GM13977 (cell line): ENCODE results near the gene DDX10.
A peak's percentile ranks its signal among the peaks of the same experiment; 100 is the strongest.
"Not testable (repeated sequence)": the region's sequence is repeated elsewhere in the genome, so short reads cannot be mapped to it uniquely, and the experiment has no call there.

Source experiments
- DNase-seq: peaks from one replicate; pipeline ENCODE4 v3.0.0; 2012; ENCODE audit warnings: low spot score
- in situ Hi-C: fragments of 300-500 bp; cut with MboI; formaldehyde crosslinking; loops from one replicate; pipeline ENCODE4 v1.12.0; 2022; ENCODE audit warnings: low sequenced_read_pairs, low pct_unique_long_range_greater_than_20kb, mixed read lengths, inconsistent platforms; ENCODE audit not compliant: unreplicated experiment
- TF ChIP-seq, protein P1 (sequence below): IDR thresholded peaks from 2 replicates; pipeline ENCODE4 v1.5.1; 2012; ENCODE audit warnings: mild to moderate bottlenecking, control low read depth; ENCODE audit not compliant: insufficient read depth; ENCODE audit errors: extremely low read depth, missing control alignments

DDX10 gene

DNA sequence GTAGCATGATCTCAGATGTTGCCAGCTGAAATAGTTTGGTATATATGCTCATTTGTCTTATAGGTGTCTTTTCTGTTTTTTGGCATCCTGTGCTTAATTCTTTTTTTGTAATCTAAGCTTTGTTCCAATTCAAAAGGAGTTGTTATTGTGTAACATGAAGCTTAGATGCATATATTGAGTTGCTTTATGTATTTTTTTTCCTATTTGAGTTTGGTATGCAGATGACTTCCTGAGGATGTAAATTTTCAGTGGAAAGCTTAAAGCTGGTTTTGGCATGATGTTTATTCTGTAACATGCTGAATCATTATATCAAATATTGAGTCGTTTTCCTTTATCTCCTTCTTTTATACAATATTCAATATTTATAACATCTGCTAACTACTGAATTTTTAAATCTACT, 69.4 kb downstream of the DDX10 start:
- in situ Hi-C loops = no loop called here
- TF ChIP-seq, protein P1, sequence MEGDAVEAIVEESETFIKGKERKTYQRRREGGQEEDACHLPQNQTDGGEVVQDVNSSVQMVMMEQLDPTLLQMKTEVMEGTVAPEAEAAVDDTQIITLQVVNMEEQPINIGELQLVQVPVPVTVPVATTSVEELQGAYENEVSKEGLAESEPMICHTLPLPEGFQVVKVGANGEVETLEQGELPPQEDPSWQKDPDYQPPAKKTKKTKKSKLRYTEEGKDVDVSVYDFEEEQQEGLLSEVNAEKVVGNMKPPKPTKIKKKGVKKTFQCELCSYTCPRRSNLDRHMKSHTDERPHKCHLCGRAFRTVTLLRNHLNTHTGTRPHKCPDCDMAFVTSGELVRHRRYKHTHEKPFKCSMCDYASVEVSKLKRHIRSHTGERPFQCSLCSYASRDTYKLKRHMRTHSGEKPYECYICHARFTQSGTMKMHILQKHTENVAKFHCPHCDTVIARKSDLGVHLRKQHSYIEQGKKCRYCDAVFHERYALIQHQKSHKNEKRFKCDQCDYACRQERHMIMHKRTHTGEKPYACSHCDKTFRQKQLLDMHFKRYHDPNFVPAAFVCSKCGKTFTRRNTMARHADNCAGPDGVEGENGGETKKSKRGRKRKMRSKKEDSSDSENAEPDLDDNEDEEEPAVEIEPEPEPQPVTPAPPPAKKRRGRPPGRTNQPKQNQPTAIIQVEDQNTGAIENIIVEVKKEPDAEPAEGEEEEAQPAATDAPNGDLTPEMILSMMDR = no peak
- no peak for DNase-seq

DNA sequence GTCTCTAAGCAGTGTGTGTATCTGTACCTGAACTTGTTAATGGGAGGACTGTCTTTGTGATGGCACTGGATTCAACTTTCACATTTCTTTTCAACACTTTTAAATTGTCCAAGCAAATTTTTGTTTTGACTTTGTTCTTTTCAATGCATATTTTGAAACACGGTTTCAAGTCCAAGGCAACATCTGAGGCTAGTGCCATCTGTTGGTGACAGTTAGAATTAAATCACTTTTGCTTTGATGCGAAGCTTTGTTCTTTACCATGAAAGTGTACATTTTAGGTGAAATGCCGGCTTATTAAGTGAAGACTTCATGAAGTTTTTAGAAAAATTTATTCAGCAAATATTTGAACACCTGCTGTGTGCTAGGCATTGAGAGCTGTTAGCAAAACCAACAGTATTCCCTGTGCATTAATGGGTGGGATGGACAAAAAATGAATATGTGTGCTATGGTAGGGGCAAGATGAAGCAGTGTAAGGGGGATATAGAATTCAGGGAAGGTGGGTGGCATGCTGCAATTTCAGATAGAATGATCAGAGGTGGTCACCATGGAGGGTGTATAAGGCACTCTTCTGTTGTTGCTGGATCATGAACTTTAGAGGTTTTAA, 70.2 kb downstream of the DDX10 start:
- peak; percentile 12 for DNase-seq
- TF ChIP-seq, protein P1 = peak; percentile 59
- in situ Hi-C loops = no loop called here

DNA sequence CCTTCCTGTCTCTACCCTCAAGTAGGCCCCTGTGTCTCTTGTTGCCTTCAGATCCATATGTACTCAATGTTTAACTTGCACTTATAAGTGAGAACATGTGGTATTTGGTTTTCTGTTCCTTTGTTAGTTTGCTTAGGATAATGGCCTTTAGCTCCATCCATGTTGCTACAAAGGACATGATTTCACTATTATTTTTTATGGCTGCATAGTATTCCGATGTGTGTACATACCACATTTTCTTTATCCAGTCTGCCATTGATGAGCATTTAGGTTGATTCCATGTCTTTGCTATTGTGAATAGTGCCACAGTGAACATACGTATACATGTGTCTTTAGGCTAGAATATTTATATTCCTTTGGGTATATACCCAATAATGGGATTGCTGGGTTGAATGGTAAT, 75.3 kb downstream of the DDX10 start:
- in situ Hi-C loops, DNase-seq: not testable (repeated sequence)

DNA sequence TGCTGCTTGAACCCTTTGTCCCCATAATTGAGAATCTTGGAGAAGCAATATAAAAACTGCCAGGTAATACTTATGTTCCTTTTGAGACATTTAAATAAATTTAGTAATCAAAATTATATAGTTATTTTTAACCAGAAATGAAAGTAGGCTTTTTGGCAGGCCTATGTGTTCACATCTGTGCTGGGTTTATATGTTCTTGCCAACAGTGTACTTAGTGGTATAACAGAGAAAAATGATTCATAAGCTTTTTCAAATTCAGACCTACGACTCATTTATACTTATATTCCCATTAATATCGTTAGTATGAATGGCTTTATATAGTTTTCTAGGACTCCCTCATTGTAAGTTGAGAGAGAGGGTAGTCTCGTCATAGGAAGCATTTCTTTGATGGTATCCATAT, 79.0 kb downstream of the DDX10 start:
- TF ChIP-seq, protein P1 = no peak
- no peak for DNase-seq
- in situ Hi-C loops = no loop called here

DNA sequence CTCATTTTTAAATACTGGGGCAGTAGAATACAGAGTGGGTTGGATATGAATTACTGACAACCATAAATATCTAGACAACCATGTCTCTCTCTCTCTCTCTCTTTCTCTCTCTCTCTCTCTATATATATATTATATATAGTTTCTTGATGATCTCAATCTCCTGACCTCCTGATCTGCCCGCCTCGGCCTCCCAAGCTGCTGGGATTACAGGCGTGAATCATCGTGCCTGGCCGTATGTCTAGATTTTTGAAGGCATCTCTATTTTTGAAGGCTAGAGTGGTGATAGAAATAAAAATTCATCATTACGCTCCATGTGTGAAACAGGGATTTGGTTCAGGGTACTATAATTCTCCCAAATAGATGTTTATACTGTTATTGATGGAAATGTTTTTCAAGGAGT, 84.1 kb downstream of the DDX10 start:
- DNase-seq = no peak
- TF ChIP-seq, protein P1 = no peak
- in situ Hi-C loops = no loop called here

DNA sequence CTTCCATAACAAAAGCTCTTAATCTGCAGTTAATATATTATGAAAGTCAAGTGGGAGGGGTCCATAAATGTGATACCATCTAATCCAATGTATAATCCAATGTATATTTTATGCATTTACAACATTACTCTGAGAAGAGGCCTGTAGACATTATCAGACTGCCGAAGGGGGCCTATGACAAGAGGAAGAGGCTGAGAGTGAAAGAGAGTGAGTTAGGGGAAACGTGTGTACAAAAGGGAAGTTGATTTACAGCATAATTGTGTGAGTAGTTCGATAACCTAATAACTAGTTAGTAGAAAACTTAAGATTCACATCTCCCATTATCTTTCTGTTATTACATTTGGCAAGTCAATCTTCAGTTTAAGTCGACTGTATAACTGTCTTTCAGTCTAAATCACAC, 86.6 kb downstream of the DDX10 start:
- TF ChIP-seq, protein P1 = no peak
- no peak for DNase-seq
- in situ Hi-C loops = no loop called here

DNA sequence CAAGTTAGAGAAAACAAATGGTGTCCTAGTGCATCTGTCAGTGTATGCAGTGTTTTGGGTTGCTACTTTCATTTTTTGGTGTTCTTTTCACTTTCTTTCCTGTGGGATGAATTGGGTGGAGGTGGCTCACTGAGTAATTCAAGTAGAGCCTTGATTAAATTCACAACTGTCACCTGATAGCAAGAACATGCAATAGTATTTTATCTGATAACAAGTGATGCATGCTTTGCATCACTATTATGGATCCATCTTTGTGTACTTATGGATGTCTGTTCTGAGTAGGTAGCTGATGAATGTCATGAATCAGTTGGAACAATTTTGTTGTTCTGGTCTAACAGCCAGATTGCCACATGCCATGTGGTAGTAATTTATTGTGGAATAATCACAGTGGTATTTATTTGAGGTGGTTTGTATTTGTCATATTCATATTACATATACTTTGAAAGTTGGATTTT, 87.5 kb downstream of the DDX10 start:
- TF ChIP-seq, protein P1 = no peak
- in situ Hi-C loops = no loop called here
- DNase-seq = no peak
